OCI-M2 (cell line): Measurements from ENCODE around the gene SH3TC1.

ENCODE experiments used
- DNase-seq: peaks from one replicate; lab custom pipeline; 2025; ENCODE audit not compliant: unreplicated experiment; lab: John Stamatoyannopoulos, UW

SH3TC1 gene

GRCh38 chr4:8198206-8198905, 734 bp upstream of the SH3TC1 start:
- no peak for DNase-seq

- DNase-seq, result no peak
These were observed 658 bp downstream of the SH3TC1 start for GRCh38 chr4:8199594-8200301.

GRCh38 chr4:8200302-8200975, 1.3 kb downstream of the SH3TC1 start:
- no peak for DNase-seq

- no peak for DNase-seq
These were observed 2.3 kb downstream of the SH3TC1 start for GRCh38 chr4:8201321-8201781.

GRCh38 chr4:8202108-8203051, 3.3 kb downstream of the SH3TC1 start:
- no peak for DNase-seq

- no peak for DNase-seq
These were observed 3.9 kb downstream of the SH3TC1 start for GRCh38 chr4:8203052-8203401.

- DNase-seq, result no peak
These were observed 4.7 kb downstream of the SH3TC1 start for GRCh38 chr4:8203817-8204216.

GRCh38 chr4:8204576-8205227, 5.6 kb downstream of the SH3TC1 start:
- no peak for DNase-seq

- no peak for DNase-seq
These were observed 6.2 kb downstream of the SH3TC1 start for GRCh38 chr4:8205241-8205707.

- DNase-seq, result no peak
These were observed 6.9 kb downstream of the SH3TC1 start for GRCh38 chr4:8205749-8206611.

GRCh38 chr4:8207314-8207713, 8.2 kb downstream of the SH3TC1 start:
- no peak for DNase-seq

GRCh38 chr4:8208565-8208964, 9.5 kb downstream of the SH3TC1 start:
- DNase-seq, result no peak

GRCh38 chr4:8209181-8209874, 10.2 kb downstream of the SH3TC1 start:
- no peak for DNase-seq

- DNase-seq, result no peak
These were observed 10.9 kb downstream of the SH3TC1 start for GRCh38 chr4:8210010-8210409.

GRCh38 chr4:8210616-8211015, 11.5 kb downstream of the SH3TC1 start:
- DNase-seq, result no peak

- DNase-seq, result no peak
These were observed 12.2 kb downstream of the SH3TC1 start for GRCh38 chr4:8211251-8211650.

- DNase-seq, result no peak
These were observed 12.9 kb downstream of the SH3TC1 start for GRCh38 chr4:8211737-8212581.

GRCh38 chr4:8212622-8213021, 13.5 kb downstream of the SH3TC1 start:
- no peak for DNase-seq
